HL-60/S4 treated with retinoic acid at 250 ng/mL for 4 days and 3 days (cell line): ENCODE measurements around the gene KIAA1328.
"Not testable (repeated sequence)": the region's sequence is repeated elsewhere in the genome, so short reads cannot be mapped to it uniquely, and the experiment has no call there.

ENCODE experiments used
- in situ Hi-C: fragments of 300-500 bp; cut with MboI; formaldehyde crosslinking; loops from 2 replicates; pipeline ENCODE4 v1.7.0; 2022; ENCODE audit warnings: low sequenced_read_pairs

The KIAA1328 gene

DNA sequence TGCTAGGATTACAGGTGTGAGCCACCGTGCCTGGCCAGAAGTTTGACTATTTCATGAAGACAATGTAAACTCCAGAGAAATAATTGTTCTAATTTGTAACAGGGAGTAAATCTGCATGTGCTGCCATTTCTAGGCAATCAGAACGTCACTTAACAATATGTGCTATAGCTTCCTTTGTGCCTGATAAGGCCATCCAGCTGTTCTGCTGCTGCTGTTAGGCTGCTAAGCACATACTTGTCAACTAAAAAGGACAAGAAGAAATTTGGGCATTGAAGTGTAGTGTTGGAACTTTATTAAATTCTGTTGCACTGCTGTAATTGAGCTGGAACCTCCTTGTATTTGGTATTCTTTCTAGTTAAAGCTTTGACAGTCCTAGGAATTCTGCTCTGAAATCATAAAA is 57.1 kb downstream of the KIAA1328 start:
- in situ Hi-C loops: no loop called here

DNA sequence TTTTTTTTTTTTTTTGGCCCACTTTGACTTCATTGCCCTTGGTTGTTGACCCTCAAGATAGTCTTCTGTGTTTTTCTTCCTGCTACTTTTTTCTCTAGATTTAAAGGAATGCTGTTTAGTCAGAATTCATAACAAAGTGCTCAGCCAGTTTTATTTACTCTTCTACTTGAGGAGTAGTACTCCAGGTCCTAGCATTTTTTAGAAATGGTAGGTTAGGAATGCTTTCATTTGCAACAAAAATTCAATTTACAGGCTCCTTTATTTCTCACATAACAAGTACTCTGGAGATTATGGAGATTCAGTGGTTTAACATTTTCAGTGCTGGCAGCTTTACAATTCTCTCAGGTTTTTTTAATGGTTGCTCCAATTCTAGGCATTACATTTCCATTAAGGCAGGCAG is 58.2 kb downstream of the KIAA1328 start:
- in situ Hi-C loops: no loop called here

DNA sequence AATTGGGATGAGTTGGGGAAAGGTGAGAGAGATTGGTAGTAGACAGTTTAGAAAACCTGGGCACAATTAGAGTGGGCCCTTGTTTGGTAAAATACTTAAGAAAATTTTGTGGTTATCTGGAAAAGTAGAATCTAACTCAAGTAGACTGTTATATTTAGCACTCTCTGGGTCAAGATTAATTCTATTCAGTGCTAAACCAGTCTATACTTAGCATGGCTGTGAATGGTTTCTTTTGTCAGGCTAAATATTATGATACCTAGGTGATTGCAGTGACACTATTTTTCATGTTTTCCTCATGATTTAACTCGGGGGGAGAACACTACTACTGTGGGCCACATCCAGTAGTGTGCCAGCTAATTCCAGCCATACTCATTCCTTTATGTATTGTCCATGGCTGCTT is 58.9 kb downstream of the KIAA1328 start:
- in situ Hi-C loops: no loop called here

DNA sequence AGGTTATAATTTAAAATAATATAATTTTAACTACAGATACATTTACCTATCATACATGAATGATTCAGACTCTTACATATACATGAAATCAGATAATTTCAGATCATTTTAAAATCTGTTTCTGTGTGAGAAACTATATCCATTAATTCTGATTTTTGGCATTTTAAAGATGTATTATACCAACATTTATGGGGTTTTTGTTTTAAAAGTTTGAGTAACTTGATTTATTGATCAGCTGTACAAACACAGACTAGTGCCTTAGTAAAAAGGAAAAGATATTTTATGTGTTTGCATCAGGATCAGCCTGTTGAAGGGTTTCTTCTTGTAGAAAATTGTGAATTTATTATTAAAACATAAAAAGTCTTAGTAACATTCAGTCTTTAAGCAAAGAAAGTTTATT is 59.9 kb downstream of the KIAA1328 start:
- in situ Hi-C loops: no loop called here

DNA sequence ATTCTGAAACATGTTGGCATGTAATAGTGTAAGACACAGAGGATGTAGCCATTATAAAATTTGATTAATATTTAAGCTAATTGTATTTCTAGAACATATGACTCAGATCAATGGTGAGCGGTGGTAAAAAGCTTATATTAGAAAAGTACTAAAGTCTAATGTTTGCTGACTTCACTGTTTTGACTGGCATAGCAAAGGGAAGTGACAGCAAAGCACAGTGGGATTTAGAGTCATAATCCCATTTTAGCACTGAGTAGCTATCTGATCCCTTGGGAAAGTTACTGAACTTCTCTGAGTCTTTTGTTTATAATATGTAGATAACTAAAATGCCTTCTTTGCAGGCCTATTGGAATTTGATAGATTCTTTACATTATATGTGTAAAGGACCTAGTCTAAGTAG is 60.4 kb downstream of the KIAA1328 start:
- in situ Hi-C loops: no loop called here

DNA sequence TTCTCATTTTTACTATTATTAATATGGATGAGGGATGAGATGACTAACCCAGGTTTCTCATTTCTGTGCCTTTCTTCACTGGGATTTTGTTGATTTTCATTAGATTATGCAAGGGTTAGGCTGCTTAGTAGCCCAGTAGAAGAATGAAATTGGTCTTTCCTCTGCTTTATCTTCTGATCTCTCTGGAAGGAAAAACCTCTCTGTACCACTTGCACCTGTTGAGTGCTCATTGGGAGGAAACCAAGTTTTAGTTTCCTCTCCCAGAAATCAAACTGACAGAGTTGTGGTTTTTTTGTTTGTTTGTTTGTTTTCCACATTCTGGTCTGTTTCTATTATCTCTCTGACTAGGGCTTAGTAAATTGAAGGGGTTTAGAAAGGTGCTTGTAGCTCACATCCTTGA is 60.8 kb downstream of the KIAA1328 start:
- in situ Hi-C loops: no loop called here

DNA sequence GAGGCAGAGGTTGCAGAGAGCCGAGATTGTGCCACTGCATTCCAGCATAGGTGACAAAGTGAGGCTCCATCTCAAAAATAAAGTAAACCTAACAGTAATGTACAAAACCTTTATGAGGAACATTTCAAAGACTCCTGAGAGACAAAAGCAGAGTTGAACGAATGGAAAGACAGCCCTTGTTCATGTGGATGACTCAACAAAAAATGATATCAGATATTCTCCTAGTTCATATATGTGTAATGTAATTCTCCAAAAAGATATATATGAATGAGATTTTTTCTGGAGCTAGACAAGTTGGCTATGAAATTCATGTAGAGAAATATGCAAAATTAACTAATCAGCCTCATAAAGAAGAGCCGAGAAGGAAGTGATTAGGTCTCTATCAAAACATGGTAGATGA is 61.7 kb downstream of the KIAA1328 start:
- in situ Hi-C loops: no loop called here

DNA sequence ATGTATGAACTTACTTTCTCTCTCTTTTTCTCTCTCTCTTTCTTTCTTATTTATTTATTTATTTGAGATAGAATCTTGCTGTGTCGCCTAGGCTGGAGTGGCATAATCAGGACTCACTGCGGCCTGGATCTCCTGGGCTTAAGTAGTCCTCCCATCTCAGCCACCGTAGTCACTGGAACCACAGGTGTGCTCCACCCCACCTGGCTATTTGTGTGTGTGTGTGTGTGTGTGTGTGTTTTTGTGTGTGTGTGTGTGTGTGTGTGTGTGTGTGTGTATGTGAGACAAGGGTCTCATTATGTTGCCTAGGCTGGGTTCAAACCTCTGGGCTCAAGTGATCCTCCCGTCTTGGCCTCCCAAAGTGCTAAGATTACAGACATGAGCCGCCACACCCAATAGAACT is 64.3 kb downstream of the KIAA1328 start:
- in situ Hi-C loops: no loop called here

DNA sequence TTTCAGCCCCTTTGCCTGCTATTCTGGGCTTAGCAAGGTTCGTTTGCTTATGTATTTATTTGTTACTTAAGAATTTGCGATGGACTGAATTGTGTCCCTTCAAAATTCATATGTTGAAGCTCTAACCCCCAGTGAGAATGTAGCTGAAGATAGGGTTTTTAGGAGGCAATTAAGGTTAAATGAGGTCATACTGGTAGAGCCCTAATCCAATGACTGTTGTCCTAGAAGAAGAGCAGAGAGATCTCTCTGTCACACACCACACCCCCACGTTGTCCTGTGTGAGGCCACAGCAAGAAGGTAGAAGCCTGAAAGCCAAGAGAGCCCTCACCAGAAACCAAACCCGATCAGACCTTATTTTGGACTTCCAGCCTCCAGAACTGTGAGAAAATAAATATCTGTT is 66.7 kb downstream of the KIAA1328 start:
- in situ Hi-C loops: no loop called here

DNA sequence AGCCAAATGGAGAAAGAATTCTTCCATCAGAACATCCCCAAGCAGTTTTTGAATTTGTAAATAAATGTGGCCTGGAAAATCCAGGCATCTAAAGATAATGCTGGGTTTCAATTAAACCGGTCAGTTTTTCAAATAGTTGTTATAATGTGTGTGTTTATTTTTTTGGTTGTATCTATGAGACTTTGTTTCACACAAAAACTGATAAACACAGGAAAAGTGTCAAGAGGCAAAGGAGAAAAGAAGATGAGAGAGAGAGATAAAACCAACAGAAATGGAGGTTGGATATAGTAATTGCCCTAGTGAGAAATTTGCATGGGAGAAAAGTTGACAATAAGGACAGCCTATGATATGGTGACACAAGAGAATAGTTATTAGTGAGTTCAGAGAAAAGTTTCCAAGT is 68.3 kb downstream of the KIAA1328 start:
- in situ Hi-C loops: no loop called here

DNA sequence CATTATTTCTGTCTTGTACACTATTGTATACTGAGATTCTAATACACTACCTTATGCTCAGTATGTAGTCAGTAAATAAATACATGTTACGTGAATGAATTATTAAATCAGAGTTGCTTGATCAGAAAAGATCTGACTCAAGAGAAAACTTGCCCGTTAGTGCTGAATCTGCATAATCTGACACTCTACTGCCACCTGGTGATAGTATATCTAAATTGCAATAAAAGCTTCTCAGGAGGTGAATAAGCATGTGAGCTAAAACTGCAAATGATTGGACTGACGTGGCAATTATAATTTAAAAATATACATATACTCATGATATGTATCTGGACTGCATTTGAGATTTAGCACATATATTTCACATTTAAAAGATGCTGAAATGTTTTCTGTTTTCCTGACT is 70.4 kb downstream of the KIAA1328 start:
- in situ Hi-C loops: no loop called here

DNA sequence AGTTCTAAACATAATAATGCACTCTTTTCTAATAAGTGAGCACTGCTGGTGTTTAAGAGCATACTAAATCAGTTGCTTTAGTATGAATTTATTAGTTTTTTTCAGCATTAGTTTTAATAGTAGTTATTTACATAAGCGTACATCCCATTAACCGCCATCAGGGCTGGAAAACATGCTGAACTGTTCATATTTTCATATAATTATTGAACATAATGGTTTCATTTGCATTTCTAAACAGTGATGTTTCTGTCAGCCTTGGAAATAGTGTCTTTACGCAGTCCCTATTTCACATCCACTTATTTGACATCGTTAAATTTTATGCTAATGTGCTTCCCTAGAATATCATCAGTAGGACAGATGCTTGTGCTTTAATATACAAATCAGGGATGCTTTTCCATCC is 71.5 kb downstream of the KIAA1328 start:
- in situ Hi-C loops: no loop called here

DNA sequence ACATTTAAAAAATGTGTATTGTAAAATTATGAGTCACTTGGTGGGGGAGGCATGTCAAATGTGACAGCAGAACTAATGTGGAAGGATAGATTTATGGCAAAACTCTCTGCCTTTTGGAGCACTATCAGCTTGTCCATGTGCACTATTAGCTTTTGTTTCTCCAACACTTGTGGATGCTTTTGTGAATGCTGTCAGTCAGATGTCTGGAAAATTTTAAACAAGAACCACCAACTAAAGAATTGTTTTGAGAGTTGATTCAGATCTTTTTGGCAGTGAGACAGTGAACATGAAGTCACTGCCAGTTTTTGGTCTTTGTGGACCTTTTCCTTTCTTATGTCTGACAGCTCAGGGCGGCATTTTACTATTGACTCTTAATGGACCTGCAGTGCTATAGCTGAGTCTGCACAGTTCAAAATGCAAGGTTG is 72.4 kb downstream of the KIAA1328 start:
- in situ Hi-C loops: no loop called here

DNA sequence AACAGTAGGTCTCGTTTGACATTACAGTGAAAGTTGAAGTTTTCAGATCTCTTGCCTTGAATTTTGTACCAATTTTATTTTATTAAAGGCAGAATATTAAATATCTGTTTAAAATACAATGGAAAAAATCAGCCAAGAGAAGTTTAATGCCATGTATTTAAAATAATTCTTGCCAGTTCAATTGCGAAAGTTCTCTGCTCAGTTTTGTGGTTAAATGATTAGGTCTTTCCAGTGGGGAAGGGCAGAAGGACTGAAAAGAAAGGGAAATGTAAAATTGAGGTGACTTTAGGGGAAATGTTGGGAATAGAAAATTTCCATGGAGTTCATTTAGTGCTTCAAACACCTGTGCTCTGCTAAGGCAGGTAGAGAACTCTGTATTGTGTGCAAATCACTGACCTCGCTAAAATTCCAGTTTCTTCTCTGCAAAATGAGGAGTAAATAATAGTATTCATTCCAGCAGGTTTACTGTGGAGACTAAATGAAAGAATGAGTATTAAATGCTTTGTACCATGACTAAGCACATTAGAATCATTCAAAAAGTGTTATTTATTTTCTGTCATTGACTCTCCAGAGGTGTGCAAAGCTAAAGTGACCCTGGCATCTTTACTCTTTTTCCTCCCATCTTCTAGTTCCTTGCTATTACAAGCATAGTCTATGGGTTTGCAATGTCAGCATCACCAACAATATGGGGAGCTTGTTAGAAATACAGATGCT is 74.4 kb downstream of the KIAA1328 start:
- in situ Hi-C loops: no loop called here

DNA sequence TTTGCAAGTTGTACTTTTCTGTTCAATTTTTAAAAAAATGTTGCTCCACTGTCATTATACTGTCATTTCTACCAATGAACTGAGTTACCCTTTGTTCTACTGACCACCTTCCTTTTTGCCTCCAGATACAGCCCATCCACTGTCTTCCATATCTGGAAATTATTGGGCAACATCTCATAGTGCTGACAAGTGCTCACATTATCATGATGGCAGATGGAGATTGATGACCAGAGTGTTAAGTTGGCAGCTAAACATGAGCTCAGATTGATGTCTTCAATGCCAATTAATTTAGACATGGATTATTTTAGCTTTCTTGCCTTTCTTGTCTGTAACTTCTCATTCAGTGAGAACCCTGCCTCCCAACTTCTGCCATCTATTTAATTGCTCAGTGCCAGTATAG is 76.6 kb downstream of the KIAA1328 start:
- in situ Hi-C loops: no loop called here

DNA sequence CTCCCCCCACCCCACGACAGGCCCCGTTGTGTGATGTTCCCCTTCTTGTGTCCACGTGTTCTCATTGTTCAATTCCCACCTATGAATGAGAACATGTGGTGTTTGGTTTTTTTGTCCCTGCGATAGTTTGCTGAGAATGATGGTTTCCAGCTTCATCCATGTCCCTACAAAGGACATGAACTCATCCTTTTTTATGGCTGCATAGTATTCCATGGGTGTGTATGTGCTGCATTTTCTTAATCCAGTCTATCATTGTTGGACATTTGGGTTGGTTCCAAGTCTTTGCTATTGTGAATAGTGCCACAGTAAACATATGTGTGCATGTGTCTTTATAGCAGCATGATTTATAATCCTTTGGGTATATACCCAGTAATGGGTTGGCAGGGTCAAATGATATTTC is 80.4 kb downstream of the KIAA1328 start:
- in situ Hi-C loops: not testable (repeated sequence)

DNA sequence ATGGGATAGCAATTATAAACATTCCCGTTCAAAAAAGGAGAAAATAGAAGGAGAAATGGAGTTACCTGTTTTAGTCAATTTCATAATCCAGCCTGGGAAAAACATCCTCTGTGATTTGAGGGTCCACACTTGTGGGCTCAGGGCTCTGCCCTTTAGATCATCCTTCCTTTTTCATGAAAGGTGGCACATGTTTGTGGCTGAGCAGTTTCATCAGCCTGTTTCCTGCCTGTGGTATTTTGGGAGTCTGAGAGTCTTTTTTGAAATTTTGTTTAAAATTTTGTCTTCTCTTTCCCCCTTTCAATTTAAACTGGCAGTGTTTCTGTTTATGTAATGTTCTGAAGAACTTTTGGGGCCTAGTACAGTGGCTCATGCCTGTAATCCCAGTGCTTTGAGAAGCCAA is 84.0 kb downstream of the KIAA1328 start:
- in situ Hi-C loops: no loop called here

DNA sequence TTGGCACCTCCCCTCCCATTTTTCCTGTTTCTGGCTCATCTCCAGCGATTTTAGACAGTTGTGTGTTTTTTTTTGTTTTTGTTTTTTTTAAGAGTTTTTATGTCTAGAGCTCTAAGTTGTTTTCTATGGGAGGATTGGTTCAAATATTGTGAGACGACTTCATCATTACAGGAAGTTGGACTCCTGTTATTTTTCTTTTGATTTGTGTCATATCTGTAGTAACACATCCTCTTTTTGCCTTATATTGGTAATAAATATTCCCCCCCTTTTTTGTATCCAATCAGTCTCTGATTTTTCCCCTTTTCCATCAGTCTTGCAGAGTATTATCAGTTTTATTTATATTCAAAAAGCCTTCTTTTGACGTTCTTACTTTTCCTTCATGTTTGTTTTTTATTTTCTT is 89.0 kb downstream of the KIAA1328 start:
- in situ Hi-C loops: no loop called here

DNA sequence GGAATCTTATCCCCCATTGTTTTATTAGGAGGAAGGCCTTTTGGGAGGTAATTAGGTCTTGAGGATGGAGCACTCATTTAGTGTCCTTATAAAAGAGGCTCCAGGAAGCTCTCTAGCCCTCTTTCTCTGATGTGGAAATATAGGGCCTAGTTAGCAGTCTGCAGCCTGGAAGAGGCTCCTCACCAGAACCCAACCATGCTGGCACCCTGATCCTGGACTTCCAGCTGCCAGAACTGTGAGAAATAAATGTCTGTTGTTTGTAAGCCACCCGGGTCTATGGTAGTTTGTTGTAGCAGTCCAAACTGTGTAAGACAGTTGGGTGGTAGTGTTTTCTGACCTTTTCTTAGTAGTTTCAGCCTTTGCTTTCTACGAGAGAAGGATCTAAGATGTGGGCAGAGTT is 100.7 kb downstream of the KIAA1328 start:
- in situ Hi-C loops: no loop called here

DNA sequence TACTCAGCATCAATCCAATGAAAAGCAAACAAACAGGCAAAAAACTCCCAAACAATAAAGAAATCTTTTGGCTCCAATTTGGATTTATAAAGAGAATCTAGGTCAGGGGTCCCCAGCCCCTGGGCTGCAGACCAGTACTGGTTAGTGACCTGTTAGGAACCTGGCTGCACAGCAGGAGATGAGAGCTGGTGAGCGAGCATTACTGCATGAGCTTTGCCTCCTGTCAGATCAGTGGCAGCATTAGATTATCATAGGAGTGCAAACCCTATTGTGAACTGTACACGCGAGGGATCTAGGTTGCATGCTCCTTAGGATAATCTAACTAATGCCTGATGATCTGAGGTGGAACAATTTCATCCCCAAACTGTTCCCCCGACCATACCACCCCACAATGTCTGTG is 102.2 kb downstream of the KIAA1328 start:
- in situ Hi-C loops: no loop called here

DNA sequence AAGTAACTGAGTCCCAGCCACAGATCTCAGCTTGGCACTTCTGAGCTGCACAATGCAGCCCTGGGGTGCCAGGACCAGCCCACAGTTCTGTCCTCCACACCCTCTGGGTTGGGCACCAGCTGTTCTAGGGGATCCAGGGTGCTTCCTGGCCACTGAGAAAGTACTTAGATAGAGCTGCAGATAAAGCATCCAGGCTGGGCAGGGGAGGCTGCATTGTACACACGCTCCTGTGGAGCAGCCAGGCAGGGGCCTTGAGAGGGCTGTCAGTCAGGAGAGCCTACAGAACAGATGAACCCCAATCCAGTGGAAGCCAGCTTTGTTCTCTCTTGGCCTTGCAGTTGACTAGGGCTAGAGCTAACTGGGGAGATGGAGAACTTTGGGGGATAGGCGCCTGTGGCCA is 104.6 kb downstream of the KIAA1328 start:
- in situ Hi-C loops: no loop called here

DNA sequence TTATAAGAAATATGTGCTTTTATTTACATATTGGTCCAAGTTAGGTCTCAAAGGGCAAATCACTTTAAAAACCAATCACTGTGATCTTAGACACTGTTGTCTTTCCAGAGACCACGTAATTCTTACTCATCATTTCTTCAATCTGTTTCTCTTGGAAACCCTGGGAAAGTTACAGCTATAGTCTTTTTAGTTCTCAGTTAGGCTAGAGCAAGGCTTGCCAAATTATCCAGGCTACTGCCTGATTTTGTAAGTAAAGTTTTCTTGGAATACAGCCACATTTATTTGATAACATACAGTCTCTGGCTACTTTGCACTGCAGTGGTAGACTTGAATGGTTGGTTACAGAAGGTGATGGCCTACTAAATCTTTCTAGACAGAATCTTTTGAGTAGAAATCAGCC is 106.0 kb downstream of the KIAA1328 start:
- in situ Hi-C loops: no loop called here

DNA sequence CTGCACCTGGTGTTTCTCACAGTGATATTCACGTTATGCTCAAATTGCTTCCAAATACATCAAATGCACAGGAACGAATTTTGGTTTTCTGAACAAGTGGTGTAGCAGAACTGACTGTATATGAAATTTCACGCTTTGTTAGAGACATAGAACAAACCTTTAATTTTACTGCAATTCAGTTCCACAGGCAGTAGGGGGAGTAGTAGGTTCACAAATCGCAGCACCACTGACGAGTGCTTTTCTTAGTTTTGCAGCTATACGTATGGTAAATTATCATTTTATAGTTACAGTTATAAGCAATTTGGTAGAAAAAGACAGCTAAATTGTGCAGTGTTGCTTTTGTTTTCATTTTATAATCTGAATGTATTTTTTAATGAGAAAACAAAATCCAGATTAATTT is 113.3 kb downstream of the KIAA1328 start:
- in situ Hi-C loops: no loop called here
